ENCODE results near the gene TCF7L2. TPM values are rescaled to one million over a fixed set of nuclear protein-coding genes. Genes with fewer than 3 reads are reported as not detected.

The TCF7L2 gene
- total RNA-seq, 1 experiment from 2014 or later: 16.1 TPM

DNA sequence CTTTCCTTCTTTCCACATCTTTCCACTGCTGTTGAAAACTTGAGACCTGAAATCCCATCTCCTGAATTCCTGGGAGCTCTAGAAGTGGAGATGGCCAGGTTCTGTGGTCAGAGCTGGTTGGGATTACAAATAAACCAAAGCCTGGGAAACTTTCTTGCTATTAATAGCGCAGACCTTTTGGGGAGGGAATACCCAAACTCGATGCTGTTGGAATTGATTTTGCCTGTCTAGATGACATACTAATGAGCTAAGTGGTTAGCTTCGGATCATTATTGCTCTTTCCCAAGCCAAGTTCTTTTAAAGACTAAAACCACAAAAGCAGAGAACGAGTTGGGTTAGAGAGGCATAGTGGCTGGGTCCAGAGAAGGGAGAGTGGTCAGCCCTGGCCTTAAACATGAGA, 76.6 kb downstream of the TCF7L2 start:
- CTCF ChIA-PET: no interaction called here
- Histone ChIP-seq H3K4me1 (ENCODE audit: insufficient read depth, low read length) (no peaks in the 10 kb centered on the region), H3K79me2 (ENCODE audit: low read length) (peaks cover 83% of the 10 kb centered on the region)

DNA sequence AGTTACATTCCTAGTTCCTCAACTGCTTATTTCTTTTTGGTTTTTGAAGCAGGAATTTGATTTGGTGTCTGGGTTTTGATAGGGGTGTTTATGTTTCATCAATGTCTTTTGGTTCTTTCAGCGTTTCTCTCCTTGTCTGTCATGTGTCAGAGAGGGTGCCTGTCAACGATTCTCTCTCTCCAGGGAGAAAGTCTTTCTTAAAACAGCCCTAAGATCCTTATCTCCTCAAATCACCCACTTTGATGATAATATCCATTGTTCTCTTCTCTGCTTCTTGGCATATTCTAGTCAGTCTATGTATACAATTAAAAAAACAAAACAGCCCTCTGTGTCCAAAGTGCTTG, 77.2 kb downstream of the TCF7L2 start:
- Histone ChIP-seq H3F3A (ENCODE audit: low read length, unreplicated experiment) (no peaks in the 10 kb centered on the region), H3K36me3 (ENCODE audit: low read depth, low read length) (peaks cover 12% of the 10 kb centered on the region; the same call in 1 of the 2 replicates), H2AFZ (ENCODE audit: low read length) (no peak overlapping the region), H3K79me2 (ENCODE audit: low read length) (peaks cover 83% of the 10 kb centered on the region), H3K9me3 (ENCODE audit: low read length) (no peaks in the 10 kb centered on the region), H3K9ac (ENCODE audit: low read length) (no peak overlapping the region), H3K27ac (ENCODE audit: low read length) (no peak overlapping the region), H3K9me2 (replicated peaks; ENCODE audit: low read length) (no peaks in the 10 kb centered on the region), H4K20me1 (ENCODE audit: low read length) (peaks cover 7% of the 10 kb centered on the region; the same call in 1 of the 2 replicates), H3K4me2 (ENCODE audit: low read length) (no peak overlapping the region), H3K27me3 (ENCODE audit: low read length) (no peaks in the 10 kb centered on the region), H3K4me3 (ENCODE audit: low read length) (no peak overlapping the region), H3K4me1 (ENCODE audit: insufficient read depth, low read length) (no peaks in the 10 kb centered on the region)
- no TSS peak for BruUV-seq (replicated peaks)
- CTCF ChIA-PET: no interaction called here
- DNase-seq: no peak
- no peak for ATAC-seq
- POLR2A ChIA-PET (ENCODE audit: unreplicated experiment): no interaction called here
- intact Hi-C loops (cut with micrococcal nuclease): no loop called here
- TF ChIP-seq, protein P1, sequence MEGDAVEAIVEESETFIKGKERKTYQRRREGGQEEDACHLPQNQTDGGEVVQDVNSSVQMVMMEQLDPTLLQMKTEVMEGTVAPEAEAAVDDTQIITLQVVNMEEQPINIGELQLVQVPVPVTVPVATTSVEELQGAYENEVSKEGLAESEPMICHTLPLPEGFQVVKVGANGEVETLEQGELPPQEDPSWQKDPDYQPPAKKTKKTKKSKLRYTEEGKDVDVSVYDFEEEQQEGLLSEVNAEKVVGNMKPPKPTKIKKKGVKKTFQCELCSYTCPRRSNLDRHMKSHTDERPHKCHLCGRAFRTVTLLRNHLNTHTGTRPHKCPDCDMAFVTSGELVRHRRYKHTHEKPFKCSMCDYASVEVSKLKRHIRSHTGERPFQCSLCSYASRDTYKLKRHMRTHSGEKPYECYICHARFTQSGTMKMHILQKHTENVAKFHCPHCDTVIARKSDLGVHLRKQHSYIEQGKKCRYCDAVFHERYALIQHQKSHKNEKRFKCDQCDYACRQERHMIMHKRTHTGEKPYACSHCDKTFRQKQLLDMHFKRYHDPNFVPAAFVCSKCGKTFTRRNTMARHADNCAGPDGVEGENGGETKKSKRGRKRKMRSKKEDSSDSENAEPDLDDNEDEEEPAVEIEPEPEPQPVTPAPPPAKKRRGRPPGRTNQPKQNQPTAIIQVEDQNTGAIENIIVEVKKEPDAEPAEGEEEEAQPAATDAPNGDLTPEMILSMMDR (conservative IDR thresholded peaks at IDR 0.05; ENCODE audit: low read depth, low read length): no peak
- TF ChIP-seq EZH2phosphoT487 (IDR thresholded peaks at IDR 0.05; ENCODE audit: borderline replicate concordance, low read length) (no peak), EZH2 (IDR thresholded peaks at IDR 0.05; ENCODE audit: low read length, unreplicated experiment) (no peak)

More for the DNA sequence above, 76.6 kb downstream of the TCF7L2 start:
- ATAC-seq (no peak), DNase-seq (no peak)
- no peaks in the 10 kb centered on the region for H3F3A ChIP-seq (ENCODE audit: low read length, unreplicated experiment)
- no peaks in the 10 kb centered on the region for H3K27me3 ChIP-seq (ENCODE audit: low read length)
- no peaks in the 10 kb centered on the region for H3K9me3 ChIP-seq (ENCODE audit: low read length)
- no peak overlapping the region for H3K4me2 ChIP-seq (ENCODE audit: low read length)
- H4K20me1 ChIP-seq (ENCODE audit: low read length): peaks cover 7% of the 10 kb centered on the region; the same call in 1 of the 2 replicates
- no TSS peak for BruUV-seq (replicated peaks)
- no peaks in the 10 kb centered on the region for H3K9me2 ChIP-seq (replicated peaks; ENCODE audit: low read length)
- no peak overlapping the region for H2AFZ ChIP-seq (ENCODE audit: low read length)
- no peak overlapping the region for H3K27ac ChIP-seq (ENCODE audit: low read length)
- TF ChIP-seq EZH2 (IDR thresholded peaks at IDR 0.05; ENCODE audit: low read length, unreplicated experiment) (no peak), EZH2phosphoT487 (IDR thresholded peaks at IDR 0.05; ENCODE audit: borderline replicate concordance, low read length) (no peak)
- TF ChIP-seq, protein P1 (conservative IDR thresholded peaks at IDR 0.05; ENCODE audit: low read depth, low read length): no peak
- no peak overlapping the region for H3K9ac ChIP-seq (ENCODE audit: low read length)
- H3K36me3 ChIP-seq (ENCODE audit: low read depth, low read length): peaks cover 12% of the 10 kb centered on the region; the same call in 1 of the 2 replicates
- intact Hi-C loops (cut with micrococcal nuclease): no loop called here
- no peak overlapping the region for H3K4me3 ChIP-seq (ENCODE audit: low read length)
- POLR2A ChIA-PET (ENCODE audit: unreplicated experiment): no interaction called here

DNA sequence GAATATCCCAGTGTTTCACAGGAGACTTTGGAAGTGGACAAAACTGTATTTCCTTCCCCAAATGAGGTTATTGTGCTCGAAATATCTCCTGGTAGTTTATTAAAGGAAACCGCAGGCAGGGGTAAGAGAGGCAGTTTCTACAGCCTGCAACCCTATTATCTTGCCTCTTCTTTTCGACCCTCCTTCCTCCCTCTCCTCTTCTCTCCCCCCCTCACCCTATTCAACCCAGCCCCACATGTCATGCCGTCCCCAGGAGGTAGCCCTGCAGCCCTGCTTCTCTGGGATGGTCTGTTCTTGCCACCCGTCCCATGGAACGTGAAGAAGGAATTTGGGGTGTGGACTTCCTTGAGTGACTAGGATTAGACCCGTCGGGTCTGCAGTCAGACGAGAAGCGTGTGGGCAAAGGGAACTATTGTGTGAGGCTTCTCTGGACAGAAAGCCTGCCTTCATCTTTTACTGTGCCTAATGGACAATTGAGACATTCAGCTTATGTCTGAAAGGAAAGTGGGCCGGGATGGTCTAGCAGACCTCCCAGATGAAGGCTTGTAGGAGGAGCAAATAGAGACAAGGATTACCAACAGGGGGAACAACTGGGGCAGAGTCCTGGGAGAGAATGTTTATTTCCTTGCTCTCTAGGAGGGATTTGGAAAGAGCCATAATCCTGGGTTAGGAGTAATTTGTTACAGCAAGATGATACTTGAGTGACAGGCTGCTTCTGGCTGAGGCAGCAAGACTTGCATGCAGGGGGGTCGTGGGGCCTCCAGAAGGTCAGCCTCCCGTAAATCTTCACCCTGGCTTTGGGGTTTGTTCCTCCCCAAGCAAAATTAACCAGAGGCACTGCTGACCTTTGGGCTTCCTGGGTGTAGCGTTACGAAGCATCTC, 77.8 kb downstream of the TCF7L2 start:
- CTCF ChIA-PET: no interaction called here
- no peaks in the 10 kb centered on the region for H3K9me3 ChIP-seq (ENCODE audit: low read length)
- H4K20me1 ChIP-seq (ENCODE audit: low read length): peaks cover 7% of the 10 kb centered on the region; the same call in 1 of the 2 replicates
- no peaks in the 10 kb centered on the region for H3K4me1 ChIP-seq (ENCODE audit: insufficient read depth, low read length)
- H3K4me3 ChIP-seq (ENCODE audit: low read length): no peak overlapping the region
- no peaks in the 10 kb centered on the region for H3K9me2 ChIP-seq (replicated peaks; ENCODE audit: low read length)
- H2AFZ ChIP-seq (ENCODE audit: low read length): no peak overlapping the region
- no peak overlapping the region for H3K4me2 ChIP-seq (ENCODE audit: low read length)
- DNase-seq (no peak), ATAC-seq (no peak)
- H3K9ac ChIP-seq (ENCODE audit: low read length): no peak overlapping the region
- no TSS peak for BruUV-seq (replicated peaks)
- no peaks in the 10 kb centered on the region for H3F3A ChIP-seq (ENCODE audit: low read length, unreplicated experiment)
- H3K27me3 ChIP-seq (ENCODE audit: low read length): no peaks in the 10 kb centered on the region
- no peak for TF ChIP-seq EZH2phosphoT487 (IDR thresholded peaks at IDR 0.05; ENCODE audit: borderline replicate concordance, low read length)
- TF ChIP-seq EZH2 (IDR thresholded peaks at IDR 0.05; ENCODE audit: low read length, unreplicated experiment): no peak
- TF ChIP-seq, protein P1 (conservative IDR thresholded peaks at IDR 0.05; ENCODE audit: low read depth, low read length): no peak
- POLR2A ChIA-PET (ENCODE audit: unreplicated experiment): no interaction called here
- intact Hi-C loops (cut with micrococcal nuclease): no loop called here
- no peak overlapping the region for H3K27ac ChIP-seq (ENCODE audit: low read length)
- H3K36me3 ChIP-seq (ENCODE audit: low read depth, low read length): peaks cover 12% of the 10 kb centered on the region; the same call in 1 of the 2 replicates
- peaks cover 83% of the 10 kb centered on the region for H3K79me2 ChIP-seq (ENCODE audit: low read length)

Measured in PC-3 (cell line).